Fibroblast of villous mesenchyme (primary cell): ENCODE measurements around the gene CRACDL. TPM values are rescaled to one million over a fixed set of nuclear protein-coding genes. Genes with fewer than 3 reads are reported as not detected.

Experiments used
- DNase-seq: peaks from one replicate; pipeline ENCODE4 v3.0.0-alpha.2; 2010; ENCODE audit warnings: low read depth
- H3K4me3 ChIP-seq: 2 replicates; pipeline ENCODE4 v1.5.1; 2011; ENCODE audit warnings: low read depth, mild to moderate bottlenecking, low read length
- CTCF ChIP-seq: IDR thresholded peaks from 2 replicates; pipeline ENCODE4 v1.5.1; 2012; ENCODE audit warnings: low read depth, mild to moderate bottlenecking, low read length; ENCODE audit not compliant: insufficient read depth
- total RNA-seq: library from RNA; depleted of rRNA; stranded (reverse); fragments of >200 nt; gene quantifications from 2 replicates; pipeline ENCODE4 v1.2.3, GENCODE V29; 2012

CRACDL gene
- total RNA-seq, 1 donor: not detected

- DNase-seq: no peak
Observed at GRCh38 chr2:98947554-98947953, 11.5 kb upstream of the CRACDL start.

DNA sequence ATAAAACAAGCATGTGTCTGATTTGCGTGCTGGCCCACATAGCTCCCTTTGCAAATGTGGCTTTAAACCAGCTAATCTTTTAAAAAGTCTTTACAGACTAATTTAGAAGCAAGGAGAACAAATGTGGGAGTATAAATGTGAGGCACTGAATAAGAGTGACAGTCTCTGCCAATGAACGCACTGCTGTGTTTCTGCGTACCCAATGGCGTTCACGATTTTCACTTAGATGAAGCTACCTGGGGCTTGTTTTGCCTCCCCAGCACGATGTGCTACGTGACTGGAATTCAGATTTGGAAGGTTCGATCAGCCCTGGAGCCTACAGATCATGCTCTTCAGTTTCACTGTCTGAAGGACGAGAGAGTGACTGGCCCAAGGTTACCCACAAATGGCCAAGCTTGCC is 10.8 kb upstream of the CRACDL start:
- no peak for DNase-seq
- no peak overlapping the region for H3K4me3 ChIP-seq
- no peak for TF ChIP-seq CTCF

More at GRCh38 chr2:98947554-98947953, 11.5 kb upstream of the CRACDL start:
- no peak for TF ChIP-seq CTCF
- H3K4me3 ChIP-seq: no peak overlapping the region

DNA sequence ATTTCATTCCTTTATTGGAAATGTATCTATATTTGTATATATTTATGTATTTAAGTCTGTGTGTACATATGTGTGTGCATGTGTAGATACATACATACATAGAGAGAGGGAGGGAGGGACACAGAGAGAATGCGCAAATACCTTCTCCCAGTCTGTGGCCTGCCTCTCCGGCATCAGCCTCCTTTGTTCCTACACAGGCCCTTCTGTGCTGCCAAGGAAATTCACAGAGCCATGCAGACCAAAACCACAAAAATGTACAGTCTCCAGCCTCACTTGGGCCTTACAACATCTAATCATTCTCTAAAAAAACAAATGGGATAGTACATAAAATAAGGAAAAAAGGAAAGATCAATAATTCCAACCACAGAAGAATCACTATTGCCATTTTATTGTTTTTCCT is 8.8 kb upstream of the CRACDL start:
- no peak for TF ChIP-seq CTCF
- no peak for DNase-seq
- H3K4me3 ChIP-seq: no peak overlapping the region

- H3K4me3 ChIP-seq: no peak overlapping the region
- DNase-seq: no peak
- no peak for TF ChIP-seq CTCF
Observed at GRCh38 chr2:98940102-98940501, 4.1 kb upstream of the CRACDL start.

GRCh38 chr2:98937906-98938305 is 1.9 kb upstream of the CRACDL start:
- DNase-seq: no peak
- no peak overlapping the region for H3K4me3 ChIP-seq
- no peak for TF ChIP-seq CTCF

DNA sequence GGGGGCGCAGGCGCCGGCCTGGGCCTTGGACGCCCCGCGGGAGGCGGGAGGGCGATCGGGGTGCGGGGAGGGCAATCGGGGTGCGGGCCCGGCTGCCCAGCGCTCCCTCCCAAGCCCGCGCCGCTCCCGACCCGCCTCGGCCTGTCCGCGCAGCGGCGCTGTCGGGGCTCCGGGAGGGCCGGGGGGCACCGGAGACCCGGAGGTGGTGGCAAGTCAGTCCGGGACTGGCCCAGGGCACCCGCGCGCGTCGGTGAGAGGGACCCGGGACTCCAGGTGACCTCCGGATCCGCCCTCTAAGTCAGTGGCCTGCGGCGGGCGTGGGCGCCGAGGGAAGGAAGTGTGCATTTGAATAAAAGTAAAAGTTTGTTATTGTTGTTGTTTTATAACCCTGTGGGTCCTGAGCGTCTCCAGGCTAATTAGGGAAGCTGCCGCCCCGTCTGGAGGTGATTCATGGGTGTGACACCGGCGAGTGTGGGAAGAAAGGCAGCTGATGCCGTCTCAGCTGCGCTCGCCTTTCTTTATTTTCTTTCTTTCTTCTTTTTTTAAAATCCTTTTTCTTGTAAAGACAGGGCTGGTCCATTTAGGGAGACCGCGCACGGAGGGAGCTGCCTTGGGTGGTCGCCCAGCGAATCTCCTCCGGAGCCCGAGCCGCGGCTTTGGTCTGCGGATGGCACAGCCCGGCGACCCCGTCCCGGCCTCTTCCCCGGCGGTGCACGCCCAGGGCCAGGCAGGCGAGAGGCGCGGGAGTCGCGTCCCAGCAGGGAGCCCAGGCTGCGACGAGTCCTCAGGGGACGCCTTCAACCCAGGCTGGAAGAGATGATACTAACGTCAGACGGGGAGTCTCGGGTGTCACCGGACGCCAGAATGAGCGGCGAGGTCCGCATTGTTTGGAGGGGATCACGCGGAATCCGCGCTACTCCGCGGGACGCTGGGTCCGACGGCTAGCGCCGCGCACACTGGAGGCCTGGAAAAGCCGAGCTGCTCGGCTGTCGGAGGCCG is 627 bp upstream of the CRACDL start:
- no peak for TF ChIP-seq CTCF
- H3K4me3 ChIP-seq: no peak overlapping the region
- DNase-seq: no peak
